T-helper 2 cell treated with Interferon-gamma antibody and Interleukin-4, amounts not matched to agents 100 ng/mL and 5 ng/mL, for 36 hours (primary cell): ENCODE results near the gene ACAT2. TPM values are rescaled to one million over a fixed set of nuclear protein-coding genes. Genes with fewer than 3 reads are reported as not detected.
"Not testable (repeated sequence)": the region's sequence is repeated elsewhere in the genome, so short reads cannot be mapped to it uniquely, and the experiment has no call there.

Experiments used
- intact Hi-C: fragments of 100-400 bp; cut with micrococcal nuclease; formaldehyde crosslinking; loops from one replicate; pipeline ENCODE4 v1.15.1; 2023
- total RNA-seq: library from RNA; stranded (reverse); gene quantifications from 2 replicates; pipeline ENCODE4 v1.2.3, GENCODE V29; 2022

The ACAT2 gene
- total RNA-seq, 1 donor from 2014 or later: 68.4 TPM

DNA sequence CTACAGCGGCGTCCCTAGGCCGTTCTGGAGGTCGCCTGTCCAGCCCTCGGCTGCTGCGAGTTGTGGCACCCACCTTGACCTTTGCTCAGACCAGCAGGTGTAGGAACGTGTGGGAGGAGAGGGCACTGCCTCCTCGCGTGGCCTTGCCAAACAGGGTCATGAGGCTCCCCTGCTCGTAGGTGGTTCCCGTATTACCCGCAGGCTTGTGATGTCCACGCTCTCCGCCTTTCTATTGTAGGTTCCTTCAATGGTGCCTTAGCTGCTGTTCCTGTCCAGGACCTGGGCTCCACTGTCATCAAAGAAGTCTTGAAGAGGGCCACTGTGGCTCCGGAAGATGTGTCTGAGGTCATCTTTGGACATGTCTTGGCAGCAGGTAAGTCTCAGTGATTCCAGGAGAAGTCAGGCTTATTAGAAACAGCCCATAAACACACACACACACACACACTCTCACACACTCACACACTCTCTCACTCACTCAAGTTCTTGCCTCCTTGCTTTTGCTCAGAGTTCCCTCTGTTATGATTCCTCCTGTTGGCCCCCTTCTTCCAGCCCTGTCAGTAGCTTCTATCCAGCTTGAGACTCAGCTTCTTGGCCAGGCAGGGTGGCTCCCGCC, 942 bp downstream of the ACAT2 start:
- intact Hi-C loops: loop anchor here (1.0 kb wide), 3 partner anchors 27 to 71 kb away; partner anchors contain the start of genes TCP1 and WTAP

DNA sequence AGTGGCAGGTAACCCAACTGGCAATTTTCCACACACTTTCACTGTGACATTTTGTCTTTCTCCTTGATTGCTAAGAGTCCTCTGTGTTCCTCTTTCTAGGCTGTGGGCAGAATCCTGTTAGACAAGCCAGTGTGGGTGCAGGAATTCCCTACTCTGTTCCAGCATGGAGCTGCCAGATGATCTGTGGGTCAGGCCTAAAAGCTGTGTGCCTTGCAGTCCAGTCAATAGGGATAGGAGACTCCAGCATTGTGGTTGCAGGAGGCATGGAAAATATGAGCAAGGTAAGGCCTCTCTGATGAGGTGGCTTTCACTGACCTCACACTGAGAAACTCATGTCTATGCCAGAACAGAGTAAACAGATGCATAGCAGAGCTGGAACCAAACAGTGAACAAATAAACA, 5.1 kb downstream of the ACAT2 start:
- intact Hi-C loops: no loop called here

DNA sequence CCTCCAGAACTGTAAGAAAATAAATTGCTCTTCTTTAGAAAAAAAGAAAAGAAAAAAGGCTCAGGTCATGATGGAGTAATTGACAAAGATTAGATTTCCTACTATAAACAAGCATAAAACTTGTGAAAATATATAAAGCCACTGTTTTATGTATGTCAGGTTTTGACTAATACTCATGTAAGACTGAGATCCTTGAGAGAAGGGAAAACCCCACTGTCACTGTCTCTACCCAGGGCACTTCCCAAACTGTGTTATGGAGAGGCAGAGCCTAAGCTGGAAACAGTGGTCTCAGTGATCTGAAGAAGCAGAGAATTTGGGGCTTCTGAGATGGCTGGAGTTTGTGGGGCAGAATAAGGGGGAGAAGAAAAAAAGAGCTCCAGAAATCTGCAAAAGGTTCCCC, 7.6 kb downstream of the ACAT2 start:
- intact Hi-C loops: no loop called here

- intact Hi-C loops: no loop called here
Observed at GRCh38 chr6:159772196-159772595, 10.4 kb downstream of the ACAT2 start.

- intact Hi-C loops: no loop called here
Observed at GRCh38 chr6:159777240-159777904, 15.5 kb downstream of the ACAT2 start.

DNA sequence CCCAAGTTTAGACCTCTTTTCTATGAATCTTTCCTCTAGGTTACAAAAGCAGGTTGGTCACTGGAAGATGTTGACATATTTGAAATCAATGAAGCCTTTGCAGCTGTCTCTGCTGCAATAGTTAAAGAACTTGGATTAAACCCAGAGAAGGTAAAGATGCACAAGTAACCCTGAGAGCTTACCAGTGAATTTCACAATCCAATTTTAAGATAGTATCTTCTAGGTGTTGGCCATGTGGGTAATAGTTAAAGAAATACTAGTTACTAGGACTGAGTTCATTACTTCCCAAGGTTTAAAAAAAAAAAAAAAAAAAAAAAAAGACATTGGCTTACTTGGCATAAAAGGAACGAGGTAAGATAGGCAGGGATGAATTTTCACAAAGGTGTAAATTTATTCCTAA, 16.3 kb downstream of the ACAT2 start:
- intact Hi-C loops: no loop called here

- intact Hi-C loops: no loop called here
Observed at GRCh38 chr6:159778542-159779103, 16.8 kb downstream of the ACAT2 start.

DNA sequence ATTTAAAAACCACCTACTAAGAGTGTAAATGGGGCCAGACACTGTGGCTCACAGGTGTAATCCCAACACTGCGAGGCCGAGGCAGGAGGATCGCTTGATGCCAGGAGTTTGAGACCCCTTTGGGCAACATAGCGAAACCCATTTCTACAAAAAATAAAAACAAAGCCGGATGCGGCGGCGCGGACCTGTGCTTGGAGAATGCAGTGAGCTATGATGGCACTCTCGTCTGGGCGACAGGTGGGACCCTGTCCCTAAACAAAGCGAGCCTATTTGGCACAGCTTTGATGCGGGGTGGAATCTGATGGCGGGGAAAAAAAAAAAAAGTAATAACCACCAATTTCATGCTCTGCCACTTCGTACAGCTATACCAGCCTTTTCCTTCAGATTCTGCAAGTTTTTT, 26.4 kb downstream of the ACAT2 start:
- intact Hi-C loops: loop anchor here (5.0 kb wide), 3 partner anchors 314 to 1484 kb away; partner anchors contain the start of genes AGPAT4 and SYTL3

DNA sequence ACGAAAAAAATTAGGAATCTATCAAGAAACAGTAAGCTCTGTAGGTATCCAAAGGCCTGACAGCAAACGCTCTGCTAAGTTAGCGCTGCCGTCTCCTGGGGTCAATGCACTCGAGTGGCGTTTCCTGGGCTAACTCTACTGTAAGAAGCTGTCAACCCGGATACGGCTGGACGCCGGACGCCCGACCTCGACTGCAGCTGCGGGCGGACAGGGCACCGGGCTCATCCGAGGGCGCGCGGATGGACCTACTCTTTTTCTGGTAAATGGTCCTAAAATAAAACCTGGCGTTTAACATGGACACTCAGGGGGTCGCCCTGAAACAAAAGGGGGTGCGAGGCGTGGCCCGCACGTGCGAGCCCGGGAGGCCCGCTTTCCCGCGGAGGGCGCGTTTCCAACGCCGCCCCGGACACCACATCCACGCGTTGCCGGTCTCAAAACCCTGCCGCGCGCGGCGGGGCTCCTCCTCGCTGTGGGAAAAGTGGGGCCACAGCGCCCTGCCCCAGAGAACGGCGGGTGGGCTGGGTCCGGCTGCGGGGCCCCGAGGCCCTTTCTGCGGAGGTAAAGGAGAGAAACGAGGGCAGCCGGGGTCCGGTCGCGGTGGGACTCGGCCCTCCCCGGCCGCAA, 27.0 kb downstream of the ACAT2 start:
- intact Hi-C loops: loop anchor here (1.0 to 5.0 kb wide), 8 partner anchors 27 to 1483 kb away; partner anchors contain the start of genes ACAT2, AGPAT4, SOD2 and SYTL3

- intact Hi-C loops: loop anchor here (1.0 to 5.0 kb wide), 10 partner anchors 27 to 1483 kb away; partner anchors contain the start of genes ACAT2, AGPAT4, SOD2 and SYTL3
Observed at GRCh38 chr6:159789377-159790148, 27.7 kb downstream of the ACAT2 start, which contains the start of gene TCP1. TSS of gene TCP1 (minus strand) at chr6:159789602. CDS start at chr6:159789468, 134 bp downstream.

GRCh38 chr6:159790149-159790955, 28.5 kb downstream of the ACAT2 start, which contains the start of gene MRPL18:
TSS of gene MRPL18 (plus strand) at chr6:159790467. CDS start at chr6:159790588, 121 bp downstream.
- intact Hi-C loops: loop anchor here (1.0 to 2.0 kb wide), 2 partner anchors 62 to 178 kb away; no protein-coding TSS in a partner anchor

DNA sequence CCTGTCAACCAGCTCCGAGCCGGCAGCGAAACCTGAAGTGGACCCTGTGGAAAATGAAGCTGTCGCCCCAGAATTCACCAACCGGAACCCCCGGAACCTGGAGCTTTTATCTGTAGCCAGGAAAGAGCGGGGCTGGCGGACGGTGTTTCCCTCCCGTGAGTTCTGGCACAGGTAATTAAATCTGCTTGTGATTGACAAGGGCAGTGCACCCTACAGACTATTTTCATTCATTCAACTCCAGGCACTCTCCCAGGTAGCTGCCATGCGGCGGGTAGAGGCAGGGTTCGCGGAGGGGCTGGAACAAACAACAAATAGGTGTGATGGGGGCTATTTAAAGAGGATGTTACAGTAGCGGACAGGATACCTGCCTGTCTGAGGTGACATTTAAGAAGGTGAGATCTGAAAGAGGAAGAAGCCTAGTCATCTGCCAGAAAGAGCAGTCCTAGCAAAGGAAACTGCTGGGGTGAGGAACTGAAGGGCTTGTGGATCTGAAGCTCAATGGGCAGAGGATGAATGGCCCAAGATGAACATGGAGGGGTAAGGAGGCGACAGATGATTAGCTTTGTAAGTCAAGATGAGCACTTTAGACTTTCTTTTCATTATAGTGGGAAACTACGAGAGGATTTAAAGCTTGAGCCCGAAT, 29.2 kb downstream of the ACAT2 start:
- intact Hi-C loops: loop anchor here (1.0 to 2.0 kb wide), 2 partner anchors 62 to 177 kb away; no protein-coding TSS in a partner anchor

DNA sequence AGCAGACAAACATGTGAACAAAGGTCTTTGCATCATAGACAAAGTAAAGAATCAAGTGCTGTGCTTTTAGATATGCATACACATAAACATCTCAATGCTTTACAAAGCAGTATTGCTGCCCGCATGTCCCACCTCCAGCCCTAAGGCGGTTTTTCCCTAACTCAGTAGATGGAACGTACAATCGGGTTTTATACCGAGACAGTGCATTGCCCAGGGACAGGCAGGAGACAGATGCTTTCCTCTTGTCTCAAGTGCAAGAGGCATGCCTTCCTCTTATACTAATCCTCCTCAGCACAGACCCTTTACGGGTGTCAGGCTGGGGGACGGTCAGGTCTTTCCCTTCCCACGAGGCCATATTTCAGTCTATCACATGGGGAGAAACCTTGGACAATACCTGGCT, 33.1 kb downstream of the ACAT2 start:
- intact Hi-C loops: not testable (repeated sequence)

- intact Hi-C loops: no loop called here
Observed at GRCh38 chr6:159797554-159797953, 35.7 kb downstream of the ACAT2 start.

DNA sequence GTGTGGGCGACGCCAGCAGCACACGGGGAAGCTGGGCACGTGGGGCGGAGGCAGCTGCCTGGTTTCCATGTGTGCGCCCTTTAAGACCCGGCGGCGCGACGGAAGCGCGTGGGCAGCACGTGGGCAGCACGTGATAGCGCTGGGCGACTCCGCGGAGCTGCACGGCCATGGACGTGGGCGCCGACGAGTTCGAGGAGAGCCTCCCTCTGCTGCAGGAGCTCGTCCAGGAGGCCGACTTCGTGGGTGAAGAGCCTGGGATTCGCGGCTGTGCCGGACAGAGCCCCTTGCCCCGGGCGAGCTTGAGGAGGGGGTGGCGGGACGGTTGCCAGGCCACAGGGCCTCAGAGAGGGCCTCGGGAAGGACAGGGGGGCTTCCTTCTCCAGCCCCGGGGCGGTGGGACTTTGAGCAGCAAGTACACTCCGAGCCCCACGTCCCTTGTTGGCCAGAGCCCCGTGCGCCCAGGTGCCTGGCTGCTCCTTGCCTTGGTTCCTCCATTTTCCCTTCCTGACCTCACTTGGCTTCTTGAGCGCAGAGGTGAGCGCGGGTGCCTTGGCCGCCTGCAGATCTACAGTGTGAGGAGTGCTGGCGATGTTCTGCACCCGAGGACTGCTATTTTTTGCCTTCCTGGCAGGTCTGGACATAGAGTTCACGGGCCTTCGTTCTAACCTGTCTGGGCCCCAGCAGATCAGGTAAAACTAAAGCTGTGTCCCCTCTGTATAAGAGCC, 38.5 kb downstream of the ACAT2 start, which contains the start of gene PNLDC1:
TSS of gene PNLDC1 (plus strand) at position 136 of the 725 bp plus-strand sequence. CDS start at position 168, 32 bp downstream.
- intact Hi-C loops: no loop called here

GRCh38 chr6:159801935-159802334, 40.1 kb downstream of the ACAT2 start:
- intact Hi-C loops: no loop called here

DNA sequence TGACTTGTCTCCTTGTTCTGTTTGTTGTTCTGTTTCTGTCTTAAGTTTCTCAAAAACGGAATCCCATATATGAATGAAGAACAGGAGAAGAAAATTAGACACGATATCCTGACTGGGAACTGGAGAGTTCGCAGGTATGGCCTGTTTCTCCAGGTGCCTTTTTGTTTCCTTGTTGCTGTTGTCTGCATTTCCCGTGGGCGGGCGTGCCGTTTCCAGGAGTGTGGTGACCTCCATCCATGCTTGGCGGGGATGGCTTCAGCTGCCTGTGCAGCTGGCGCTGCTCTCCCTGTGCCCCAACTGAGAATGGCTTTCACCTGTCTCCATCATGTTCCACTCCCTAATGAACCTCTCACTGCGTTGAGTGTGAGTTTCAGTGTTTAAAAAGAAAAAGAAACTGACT, 42.7 kb downstream of the ACAT2 start:
- intact Hi-C loops: no loop called here

DNA sequence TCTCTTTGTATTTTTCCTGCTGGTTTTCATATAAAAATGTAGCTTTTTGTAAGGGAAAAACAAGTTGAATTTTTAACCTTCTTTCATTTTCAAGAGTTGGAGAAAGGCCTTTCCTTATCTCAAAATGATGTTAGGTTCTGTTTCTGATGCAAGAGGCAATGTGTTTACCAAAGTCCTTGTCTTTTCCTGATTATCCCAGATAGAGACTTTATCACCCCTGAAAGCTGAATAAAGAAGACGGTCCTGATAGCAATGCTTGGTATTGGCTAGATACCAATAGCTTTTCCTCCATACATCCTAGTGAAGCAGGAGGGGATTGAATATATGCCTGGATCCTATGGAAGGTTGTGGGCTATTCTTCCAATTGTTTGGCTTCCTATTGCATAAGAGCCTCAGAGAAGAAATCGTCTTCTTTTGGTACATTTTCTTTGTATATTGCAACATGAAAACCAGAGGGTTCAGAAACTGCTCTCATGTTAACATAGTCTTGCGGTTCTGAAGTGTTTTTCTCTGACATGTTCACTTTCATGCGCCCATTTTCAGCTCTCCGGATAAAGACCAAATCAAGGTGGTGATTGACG, 43.7 kb downstream of the ACAT2 start:
- intact Hi-C loops: no loop called here
